GM19468 (cell line): ENCODE results near the gene EXD3.

Experiments used
- ATAC-seq: cut with Tn5 transposase; IDR thresholded peaks from one replicate; pipeline ENCODE4 v1.9.1; 2021; ENCODE audit warnings: mild to moderate bottlenecking, moderate library complexity, moderate number of reproducible peaks; ENCODE audit not compliant: unreplicated experiment; ENCODE audit errors: extremely low read depth

The EXD3 gene

GRCh38 chr9:137368431-137369035 lies 54.4 kb downstream of the EXD3 start:
- no peak for ATAC-seq

- no peak for ATAC-seq
Measured at GRCh38 chr9:137367506-137368430, 55.2 kb downstream of the EXD3 start.

- no peak for ATAC-seq
Measured at GRCh38 chr9:137366891-137367381, 56.0 kb downstream of the EXD3 start.

GRCh38 chr9:137366445-137366810 lies 56.5 kb downstream of the EXD3 start:
- ATAC-seq = no peak

- no peak for ATAC-seq
Measured at GRCh38 chr9:137365552-137366444, 57.2 kb downstream of the EXD3 start.

- no peak for ATAC-seq
Measured at GRCh38 chr9:137365056-137365455, 57.9 kb downstream of the EXD3 start.

- ATAC-seq = no peak
Measured at GRCh38 chr9:137359850-137360249, 63.1 kb downstream of the EXD3 start.

GRCh38 chr9:137358126-137358525 lies 64.8 kb downstream of the EXD3 start:
- no peak for ATAC-seq

GRCh38 chr9:137357166-137357565 lies 65.8 kb downstream of the EXD3 start:
- ATAC-seq = no peak

GRCh38 chr9:137355761-137356365 lies 67.1 kb downstream of the EXD3 start:
- no peak for ATAC-seq

- no peak for ATAC-seq
Measured at GRCh38 chr9:137354845-137355760, 67.9 kb downstream of the EXD3 start.

- ATAC-seq = no peak
Measured at GRCh38 chr9:137354153-137354844, 68.7 kb downstream of the EXD3 start.

GRCh38 chr9:137353223-137354152 lies 69.5 kb downstream of the EXD3 start:
- ATAC-seq = no peak

GRCh38 chr9:137352511-137353222 lies 70.3 kb downstream of the EXD3 start:
- no peak for ATAC-seq

- ATAC-seq = no peak
Measured at GRCh38 chr9:137351781-137352501, 71.0 kb downstream of the EXD3 start.
